Mesenchymal stem cell (in vitro differentiated cells and primary cell): ENCODE results near the gene DEPDC5.
"Not testable (repeated sequence)": the region's sequence is repeated elsewhere in the genome, so short reads cannot be mapped to it uniquely, and the experiment has no call there.

Experiments
- DNase-seq: peaks from one replicate; pipeline ENCODE4 v3.0.0-alpha.2; 2013
- H2AFZ ChIP-seq: one replicate; pipeline ENCODE4 v1.6.1; 2013; ENCODE audit warnings: low read depth, mild to moderate bottlenecking, control low read depth, inconsistent platforms, low read length, moderate library complexity
- H2AK5ac ChIP-seq: 2 replicates; pipeline ENCODE4 v1.6.1; 2013; ENCODE audit warnings: low read length, moderate library complexity, mild to moderate bottlenecking, inconsistent platforms; ENCODE audit not compliant: severe bottlenecking
- H2BK120ac ChIP-seq: one replicate; pipeline ENCODE4 v1.6.1; 2013; ENCODE audit warnings: low read depth, mild to moderate bottlenecking, inconsistent platforms, low read length, moderate library complexity
- H2BK12ac ChIP-seq, 2 experiments: one replicate each; pipeline ENCODE4 v1.6.1; 2013; ENCODE audit warnings: inconsistent platforms in 2 of 2, low read length in 2 of 2, mild to moderate bottlenecking in 2 of 2, moderate library complexity in 2 of 2, control low read depth in 1 of 2
- H2BK15ac ChIP-seq: one replicate; pipeline ENCODE4 v1.6.1; 2013; ENCODE audit warnings: mild to moderate bottlenecking, low read depth, inconsistent platforms; ENCODE audit not compliant: poor library complexity, severe bottlenecking
- H2BK5ac ChIP-seq: 2 replicates; pipeline ENCODE4 v1.6.1; 2013; ENCODE audit warnings: low read depth, mild to moderate bottlenecking, low read length, control low read depth, inconsistent platforms; ENCODE audit not compliant: poor library complexity, severe bottlenecking
- H3K14ac ChIP-seq, 2 experiments: one replicate each; pipeline ENCODE4 v1.6.1; 2013; ENCODE audit warnings: inconsistent platforms in 2 of 2, low read length in 2 of 2, control low read depth in 1 of 2, mild to moderate bottlenecking in 1 of 2, moderate library complexity in 1 of 2
- H3K18ac ChIP-seq, 2 experiments: one replicate each; pipeline ENCODE4 v1.6.1; 2013; ENCODE audit warnings: inconsistent platforms in 2 of 2, low read length in 2 of 2, control low read depth in 1 of 2, low read depth in 1 of 2, mild to moderate bottlenecking in 1 of 2
- H3K23ac ChIP-seq, 2 experiments: one replicate each; pipeline ENCODE4 v1.6.1; 2013; ENCODE audit warnings: inconsistent platforms in 2 of 2, low read length in 2 of 2, mild to moderate bottlenecking in 2 of 2, moderate library complexity in 2 of 2, control low read depth in 1 of 2
- H3K27ac ChIP-seq: 2 replicates; pipeline ENCODE4 v1.5.1; 2013; ENCODE audit warnings: mild to moderate bottlenecking, moderate library complexity, low read length, control low read depth, inconsistent platforms; ENCODE audit not compliant: poor library complexity, severe bottlenecking
- H3K27me3 ChIP-seq, 2 experiments: 2 replicates each; pipeline versions ENCODE4 v1.6.1 to v1.7.0; 2013; ENCODE audit warnings: low read length in 2 of 2, mild to moderate bottlenecking in 2 of 2, moderate library complexity in 2 of 2, control low read depth in 1 of 2, inconsistent platforms in 1 of 2; ENCODE audit not compliant: control insufficient read depth in 1 of 2, insufficient read depth in 1 of 2
- H3K36me3 ChIP-seq, 2 experiments: 2 replicates each; pipeline versions ENCODE4 v1.6.1 to v1.7.0; 2013; ENCODE audit warnings: low read length in 2 of 2, control low read depth in 1 of 2, inconsistent platforms in 1 of 2, low read depth in 1 of 2, mild to moderate bottlenecking in 1 of 2; ENCODE audit not compliant: insufficient read depth in 2 of 2, control insufficient read depth in 1 of 2
- H3K4ac ChIP-seq, 2 experiments: one replicate each; pipeline ENCODE4 v1.6.1; 2013; ENCODE audit warnings: inconsistent platforms in 2 of 2, low read length in 2 of 2, mild to moderate bottlenecking in 2 of 2, moderate library complexity in 2 of 2, control low read depth in 1 of 2, low read depth in 1 of 2
- H3K4me1 ChIP-seq: 2 replicates; pipeline ENCODE4 v1.6.1; 2013; ENCODE audit warnings: low read depth, low read length, control low read depth; ENCODE audit not compliant: control insufficient read depth, insufficient read depth
- H3K4me2 ChIP-seq: 2 replicates; pipeline ENCODE4 v1.6.1; 2013; ENCODE audit warnings: low read length, mild to moderate bottlenecking, inconsistent platforms; ENCODE audit not compliant: poor library complexity, severe bottlenecking
- H3K4me3 ChIP-seq, 2 experiments: 2 replicates each; pipeline versions ENCODE4 v1.5.1 to v1.7.0; 2013; ENCODE audit warnings: low read length in 2 of 2, mild to moderate bottlenecking in 2 of 2, control low read depth in 1 of 2, low read depth in 1 of 2; ENCODE audit not compliant: insufficient read depth in 1 of 2
- H3K79me1 ChIP-seq: replicated peaks from 2 replicates; pipeline ENCODE4 v1.6.1; 2013; ENCODE audit warnings: mild to moderate bottlenecking, control low read depth, low read length, inconsistent platforms; ENCODE audit not compliant: poor library complexity, severe bottlenecking
- H3K9ac ChIP-seq: 2 replicates; pipeline ENCODE4 v1.7.0; 2013; ENCODE audit warnings: mild to moderate bottlenecking, low read length, moderate library complexity
- H3K9me3 ChIP-seq: 2 replicates; pipeline ENCODE4 v1.7.0; 2013; ENCODE audit warnings: mild to moderate bottlenecking, low read length; ENCODE audit not compliant: control insufficient read depth
- H4K8ac ChIP-seq: one replicate; pipeline ENCODE4 v1.6.1; 2013; ENCODE audit warnings: inconsistent platforms, mild to moderate bottlenecking, low read length, moderate library complexity
- H4K91ac ChIP-seq: one replicate; pipeline ENCODE4 v1.6.1; 2013; ENCODE audit warnings: mild to moderate bottlenecking, low read length, inconsistent platforms
- WGBS: methylation state at CpG from one replicate; pipeline ENCODE4 v1.1.7; 2013; ENCODE audit warnings: mixed read lengths; 5-methylcytosine and 5-hydroxymethylcytosine counted together

DEPDC5 gene

DNA sequence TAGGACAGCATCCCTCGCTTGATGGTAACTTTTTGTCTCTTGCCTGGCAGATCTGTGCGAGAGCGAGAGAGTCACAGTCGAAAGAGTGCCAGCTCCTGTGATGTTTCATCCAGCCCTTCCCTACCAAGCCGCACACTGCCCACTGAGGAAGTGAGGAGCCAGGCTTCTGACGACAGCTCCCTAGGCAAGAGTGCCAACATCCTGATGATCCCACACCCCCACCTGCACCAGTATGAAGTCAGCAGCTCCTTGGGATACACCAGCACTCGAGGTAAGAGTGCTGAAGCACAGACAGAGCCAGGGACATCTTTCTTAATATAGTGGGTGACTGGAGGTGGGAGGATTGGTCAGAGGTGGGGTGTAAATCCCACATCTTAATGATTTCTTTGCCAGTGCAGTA is 61.1 kb downstream of the DEPDC5 start:
- Histone ChIP-seq H2BK15ac (no peak overlapping the region), H4K91ac (no peak overlapping the region), H3K14ac (no peak overlapping the region), H3K4me1 (no peaks in the 10 kb centered on the region), H2AFZ (no peak overlapping the region), H3K79me1 (no peaks in the 10 kb centered on the region), H3K27ac (no peak overlapping the region), H3K27me3 (no peaks in the 10 kb centered on the region), H3K4me2 (no peak overlapping the region), H2BK5ac (no peak overlapping the region), H3K36me3 (peaks cover 44 to 74% of the 10 kb centered on the region in 2 experiments), H2AK5ac (no peak overlapping the region), H3K4me3 (no peak overlapping the region), H3K9me3 (no peaks in the 10 kb centered on the region), H2BK120ac (no peak overlapping the region), H2BK12ac (no peak overlapping the region), H3K23ac (no peak overlapping the region), H3K18ac (no peak overlapping the region), H4K8ac (no peak overlapping the region), H3K9ac (no peak overlapping the region), H3K4ac (no peak overlapping the region)
- no peak for DNase-seq
- WGBS, result 95% methylated on average over 7 of the region's 7 CpGs

DNA sequence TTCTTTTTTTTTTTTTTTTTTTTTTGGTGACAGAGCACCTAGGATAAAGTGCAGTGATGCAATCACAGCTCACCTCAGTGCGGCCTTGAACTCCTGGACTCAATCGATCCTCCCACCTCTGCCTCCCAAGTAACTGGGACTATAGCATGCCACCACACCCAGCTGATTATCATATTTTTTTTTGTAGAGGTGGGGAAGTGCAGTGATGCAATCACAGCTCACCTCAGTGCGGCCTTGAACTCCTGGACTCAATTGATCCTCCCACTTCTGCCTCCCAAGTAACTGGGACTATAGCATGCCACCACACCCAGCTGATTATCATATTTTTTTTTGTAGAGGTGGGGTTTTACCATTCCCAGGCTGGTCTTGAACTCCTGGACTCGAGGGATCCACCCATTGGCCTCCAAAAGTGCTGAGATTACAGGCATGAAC is 61.6 kb downstream of the DEPDC5 start:
- not testable (repeated sequence) for H3K4ac ChIP-seq, DNase-seq, H3K4me2 ChIP-seq, H2BK15ac ChIP-seq, H2BK120ac ChIP-seq, H3K23ac ChIP-seq, H4K91ac ChIP-seq, H3K27ac ChIP-seq, H2BK5ac ChIP-seq, H2AK5ac ChIP-seq, H3K79me1 ChIP-seq, H2AFZ ChIP-seq, H3K4me3 ChIP-seq, H3K27me3 ChIP-seq, H3K9me3 ChIP-seq, H3K14ac ChIP-seq, H3K9ac ChIP-seq, H3K4me1 ChIP-seq, H3K18ac ChIP-seq, H4K8ac ChIP-seq, H2BK12ac ChIP-seq
- WGBS, result 100% methylated on average over 1 of the region's 4 CpGs
- peaks cover 43 to 71% of the 10 kb centered on the region in 2 experiments for H3K36me3 ChIP-seq

DNA sequence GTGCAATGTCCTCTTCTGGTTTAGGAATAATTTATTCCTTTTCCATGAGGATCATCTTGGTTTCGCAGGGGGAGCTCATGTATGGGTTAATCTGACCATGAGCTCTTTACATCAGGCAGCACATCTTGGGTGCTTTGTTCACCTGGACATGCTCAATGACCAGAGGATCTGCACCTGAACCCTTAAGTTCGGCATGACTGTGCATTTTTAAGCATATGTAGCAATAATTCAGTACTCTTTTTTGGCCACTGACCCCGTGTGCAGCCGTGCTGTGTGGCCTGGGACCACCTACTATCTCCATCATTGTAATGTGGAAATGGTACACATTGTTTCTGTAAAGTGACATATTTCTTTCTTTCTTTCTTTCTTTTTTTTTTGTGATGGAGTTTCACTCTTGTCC is 62.9 kb downstream of the DEPDC5 start:
- H3K4me3 ChIP-seq, result no peak overlapping the region
- no peak overlapping the region for H3K9ac ChIP-seq
- H3K36me3 ChIP-seq, result peaks cover 36 to 72% of the 10 kb centered on the region in 2 experiments
- H3K14ac ChIP-seq, result no peak overlapping the region
- H3K4me1 ChIP-seq, result no peaks in the 10 kb centered on the region
- no peak overlapping the region for H3K4ac ChIP-seq
- H3K27ac ChIP-seq, result no peak overlapping the region
- H3K4me2 ChIP-seq, result no peak overlapping the region
- no peaks in the 10 kb centered on the region for H3K9me3 ChIP-seq
- no peak overlapping the region for H3K23ac ChIP-seq
- no peak overlapping the region for H3K18ac ChIP-seq
- no peaks in the 10 kb centered on the region for H3K27me3 ChIP-seq
- H4K91ac ChIP-seq, result no peak overlapping the region
- no peak overlapping the region for H2BK15ac ChIP-seq
- DNase-seq, result no peak
- no peak overlapping the region for H4K8ac ChIP-seq
- H2BK5ac ChIP-seq, result no peak overlapping the region
- no peak overlapping the region for H2AK5ac ChIP-seq
- no peak overlapping the region for H2BK12ac ChIP-seq
- H2AFZ ChIP-seq, result no peak overlapping the region
- 98% methylated on average over 2 of the region's 4 CpGs for WGBS
- H3K79me1 ChIP-seq, result no peaks in the 10 kb centered on the region
- no peak overlapping the region for H2BK120ac ChIP-seq

DNA sequence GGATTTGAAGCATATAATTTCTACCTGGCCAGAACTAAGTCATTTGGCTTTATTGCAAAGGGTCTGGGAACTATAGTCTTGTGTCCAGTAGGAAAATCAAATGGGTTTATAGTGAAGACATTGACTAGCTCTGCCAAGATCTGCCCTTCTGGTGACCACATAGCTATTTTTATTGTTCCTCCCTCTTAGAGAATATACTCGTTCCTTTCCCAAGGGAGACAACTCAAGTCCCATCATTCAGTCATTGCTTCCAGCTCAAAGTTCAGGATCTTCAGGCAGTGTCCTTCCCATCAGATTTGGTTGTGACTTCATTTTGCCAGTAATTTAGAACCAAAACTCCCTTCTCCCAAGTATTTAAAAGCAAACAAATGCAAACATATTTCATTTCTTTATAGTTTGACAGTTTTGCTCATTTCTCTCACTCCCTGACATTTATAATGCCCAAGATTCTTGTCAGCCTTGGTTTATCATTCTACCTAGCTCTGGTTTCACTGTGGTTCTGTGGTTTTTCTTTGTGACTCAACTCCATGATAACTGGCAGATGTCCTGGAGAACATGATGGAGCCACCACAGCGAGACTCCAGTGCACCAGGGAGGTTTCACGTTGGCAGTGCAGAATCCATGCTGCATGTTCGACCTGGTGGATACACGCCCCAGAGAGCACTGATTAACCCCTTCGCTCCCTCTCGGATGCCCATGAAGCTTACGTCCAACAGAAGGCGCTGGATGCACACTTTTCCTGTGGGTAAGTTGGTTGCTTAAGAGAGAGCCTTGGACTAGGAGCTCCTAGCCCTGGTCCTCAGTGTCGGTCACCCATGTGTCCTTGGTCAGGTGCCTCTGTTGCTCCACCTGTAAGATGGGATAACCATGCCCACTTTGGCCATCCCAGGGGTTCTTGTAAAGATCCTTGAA is 64.9 kb downstream of the DEPDC5 start:
- no peak overlapping the region for H2BK15ac ChIP-seq

More for the DNA sequence above, 64.9 kb downstream of the DEPDC5 start:
- Histone ChIP-seq H4K8ac (no peak overlapping the region), H3K14ac (no peak overlapping the region), H3K9me3 (no peaks in the 10 kb centered on the region), H3K4me1 (no peaks in the 10 kb centered on the region), H3K27ac (no peak overlapping the region), H3K4me2 (no peak overlapping the region), H3K9ac (peak overlapping the region; percentile 25), H3K23ac (no peak overlapping the region), H3K4ac (no peak overlapping the region), H2AFZ (no peak overlapping the region), H3K27me3 (no peaks in the 10 kb centered on the region), H4K91ac (no peak overlapping the region), H3K4me3 (no peak overlapping the region), H3K18ac (no peak overlapping the region), H2BK12ac (no peak overlapping the region), H2BK5ac (no peak overlapping the region), H2BK120ac (no peak overlapping the region), H3K36me3 (peaks cover 49 to 83% of the 10 kb centered on the region in 2 experiments), H3K79me1 (no peaks in the 10 kb centered on the region), H2AK5ac (no peak overlapping the region)
- 85% methylated on average over 10 of the region's 10 CpGs for WGBS
- no peak for DNase-seq
